ENCODE data around the gene UBE2N.
"Not testable (repeated sequence)": the region's sequence is repeated elsewhere in the genome, so short reads cannot be mapped to it uniquely, and the experiment has no call there.

GRCh38 chr12:93409343-93410187 is 32.2 kb downstream of the UBE2N start:
- TF ChIP-seq RFX5 (IDR thresholded peaks at IDR 0.05; ENCODE audit: low read depth, low read length); CREB1 (IDR thresholded peaks at IDR 0.05; ENCODE audit: low read depth); MLLT1 (IDR thresholded peaks at IDR 0.05); CTCF (IDR thresholded peaks at IDR 0.05 in 2 of 3, conservative IDR thresholded peaks at IDR 0.05 in 1 of 3; ENCODE audit: control insufficient read depth in 2 of 3, extremely low read depth in 1 of 3, insufficient read depth in 1 of 3, low read depth in 3 of 3, low read length in 3 of 3); GABPA (IDR thresholded peaks at IDR 0.05; ENCODE audit: low read depth); RELA (IDR thresholded peaks at IDR 0.05; ENCODE audit: borderline replicate concordance, partially characterized antibody); EED (IDR thresholded peaks at IDR 0.05; ENCODE audit: low read depth); POLR2AphosphoS5 (IDR thresholded peaks at IDR 0.05; ENCODE audit: low read length); POLR2A (IDR thresholded peaks at IDR 0.05; ENCODE audit: low read depth, low read length); BCL3 (IDR thresholded peaks at IDR 0.05; ENCODE audit: borderline replicate concordance, insufficient read depth, low read depth, low read length, poor library complexity, severe bottlenecking); FOS (IDR thresholded peaks at IDR 0.05; ENCODE audit: borderline replicate concordance, extremely low read depth, insufficient read length); ZBTB4 (CRISPR knock-in tag; IDR thresholded peaks at IDR 0.05); REST (IDR thresholded peaks at IDR 0.05; ENCODE audit: low read depth, low read length); SP1 (IDR thresholded peaks at IDR 0.05; ENCODE audit: low read depth, low read length): not testable (repeated sequence)
